AG04449 (cell line): ENCODE results near the gene TMEM45A.
"Not testable (repeated sequence)": the region's sequence is repeated elsewhere in the genome, so short reads cannot be mapped to it uniquely, and the experiment has no call there.

ENCODE experiments used
- CTCF ChIA-PET: fragments of 350-600 bp; formaldehyde crosslinking; extraction: SDS; loops from one replicate; lab custom pipeline; 2021; ENCODE audit warnings: antibody characterized with exemption; lab: Yijun Ruan, JAX
- POLR2A ChIA-PET: fragments of 400-600, 350-600 bp; formaldehyde crosslinking; extraction: SDS; loops from one replicate; lab custom pipeline; 2020; ENCODE audit warnings: antibody characterized with exemption, inconsistent platforms; lab: Yijun Ruan, JAX
- DNase-seq: peaks from one replicate; pipeline ENCODE4 v3.0.0-alpha.2; 2010; ENCODE audit warnings: low read depth, low spot score
- H3K4me3 ChIP-seq: 2 replicates; pipeline ENCODE4 v1.5.1; 2011; ENCODE audit warnings: low read depth, mild to moderate bottlenecking, control low read depth, low read length
- TF ChIP-seq, protein P1 (sequence below): IDR thresholded peaks from one replicate; pipeline ENCODE4 v1.5.1; 2011; ENCODE audit warnings: mild to moderate bottlenecking, moderate library complexity, low read length, control low read depth, inconsistent platforms; ENCODE audit not compliant: insufficient read depth; ENCODE audit errors: missing control alignments

Gene TMEM45A

DNA sequence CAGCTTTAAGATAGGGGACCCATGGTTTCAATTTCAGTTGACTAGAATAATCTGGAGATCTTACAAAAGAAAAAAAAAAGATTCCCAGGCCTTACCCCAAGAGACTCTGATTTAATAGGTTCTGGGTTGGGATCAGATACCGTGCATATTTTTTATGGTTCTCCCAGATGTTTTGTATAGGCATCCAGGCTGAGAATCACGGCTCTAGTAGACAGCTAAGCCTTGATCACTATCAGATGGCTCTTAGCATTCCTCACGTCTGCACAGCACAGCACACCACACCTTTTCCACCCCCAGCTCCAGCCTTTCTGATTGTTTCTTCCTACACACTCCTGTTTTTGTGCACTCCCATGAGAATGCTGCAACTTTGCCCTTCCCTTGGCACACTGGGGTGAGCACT, 40.8 kb downstream of the TMEM45A start:
- ChIA-PET CTCF (interaction anchor here (1.1 to 2.4 kb wide), 2 partner anchors 9 to 70 kb away, joined by 5 to 9 read pairs; no protein-coding TSS in a partner anchor), POLR2A (interaction anchor here (0.9 to 1.4 kb wide), 2 partner anchors 15 to 17 kb away, joined by 3 to 4 read pairs; no protein-coding TSS in a partner anchor)
- no peak overlapping the region for H3K4me3 ChIP-seq
- TF ChIP-seq, protein P1, sequence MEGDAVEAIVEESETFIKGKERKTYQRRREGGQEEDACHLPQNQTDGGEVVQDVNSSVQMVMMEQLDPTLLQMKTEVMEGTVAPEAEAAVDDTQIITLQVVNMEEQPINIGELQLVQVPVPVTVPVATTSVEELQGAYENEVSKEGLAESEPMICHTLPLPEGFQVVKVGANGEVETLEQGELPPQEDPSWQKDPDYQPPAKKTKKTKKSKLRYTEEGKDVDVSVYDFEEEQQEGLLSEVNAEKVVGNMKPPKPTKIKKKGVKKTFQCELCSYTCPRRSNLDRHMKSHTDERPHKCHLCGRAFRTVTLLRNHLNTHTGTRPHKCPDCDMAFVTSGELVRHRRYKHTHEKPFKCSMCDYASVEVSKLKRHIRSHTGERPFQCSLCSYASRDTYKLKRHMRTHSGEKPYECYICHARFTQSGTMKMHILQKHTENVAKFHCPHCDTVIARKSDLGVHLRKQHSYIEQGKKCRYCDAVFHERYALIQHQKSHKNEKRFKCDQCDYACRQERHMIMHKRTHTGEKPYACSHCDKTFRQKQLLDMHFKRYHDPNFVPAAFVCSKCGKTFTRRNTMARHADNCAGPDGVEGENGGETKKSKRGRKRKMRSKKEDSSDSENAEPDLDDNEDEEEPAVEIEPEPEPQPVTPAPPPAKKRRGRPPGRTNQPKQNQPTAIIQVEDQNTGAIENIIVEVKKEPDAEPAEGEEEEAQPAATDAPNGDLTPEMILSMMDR: no peak
- peak; percentile 49 for DNase-seq

- POLR2A ChIA-PET: interaction anchor here (0.9 kb wide), 1 partner anchor 43 kb away, joined by 3 read pairs; the partner anchor contains the start of gene TMEM45A
- no peak overlapping the region for H3K4me3 ChIP-seq
- CTCF ChIA-PET: interaction anchor here (1.6 to 1.9 kb wide), 2 partner anchors 54 to 73 kb away, joined by 4 read pairs; no protein-coding TSS in a partner anchor
- TF ChIP-seq, protein P1: no peak
- no peak for DNase-seq
Observed at GRCh38 chr3:100535610-100535943, 43.2 kb downstream of the TMEM45A start.

DNA sequence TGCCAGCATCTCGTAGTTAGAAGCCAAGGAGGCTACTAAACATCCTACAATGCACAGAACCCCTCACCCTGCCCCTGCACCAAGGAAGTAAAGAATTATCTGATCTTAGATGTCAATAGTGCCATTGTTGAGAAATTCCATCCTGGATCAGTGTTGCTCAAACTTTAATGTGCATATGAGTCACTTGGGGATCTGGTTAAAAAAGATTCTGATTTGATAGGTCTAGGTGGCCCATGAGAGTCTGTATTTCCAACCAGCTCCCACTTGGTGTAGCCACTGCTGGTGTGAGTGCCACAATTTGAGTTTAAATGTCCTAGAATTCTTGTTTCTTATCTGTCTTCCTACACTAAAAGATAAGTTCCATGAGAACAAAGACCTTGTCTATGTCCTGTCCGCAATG, 43.7 kb downstream of the TMEM45A start:
- ChIA-PET CTCF (no interaction called here), POLR2A (no interaction called here)
- DNase-seq: no peak
- no peak overlapping the region for H3K4me3 ChIP-seq
- TF ChIP-seq, protein P1: no peak

DNA sequence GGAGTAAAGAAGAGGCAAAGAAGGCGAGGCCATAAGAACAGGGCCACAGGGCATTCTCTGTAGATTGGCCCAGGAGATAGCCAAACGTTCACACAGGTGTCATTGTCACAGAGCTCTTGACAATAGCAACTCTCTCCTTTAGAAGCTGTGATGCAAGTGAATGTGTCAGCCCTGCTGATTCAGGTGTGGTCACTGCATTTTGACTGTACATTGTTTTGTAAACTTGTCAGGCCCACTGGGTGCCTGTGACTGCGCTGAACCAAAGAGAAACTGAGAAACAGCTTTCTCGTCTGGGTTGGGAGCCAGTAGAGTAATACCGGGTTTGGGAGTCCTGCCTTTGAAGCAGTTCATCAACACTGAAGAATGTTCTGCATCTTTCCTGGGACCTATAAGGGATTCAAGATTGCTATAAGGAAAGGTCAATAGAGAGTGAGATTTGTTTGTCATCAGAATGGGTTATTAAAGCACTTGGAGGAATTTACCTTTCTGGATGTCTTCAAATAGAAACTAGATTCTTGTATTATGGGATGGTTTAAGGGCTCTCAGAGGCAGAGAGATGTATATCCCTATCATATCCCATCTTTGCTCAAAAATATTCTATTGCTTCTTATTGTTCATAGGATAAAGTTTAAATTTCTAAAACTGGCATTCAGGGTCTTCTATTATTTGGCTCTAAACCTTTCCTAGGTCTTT, 45.4 kb downstream of the TMEM45A start:
- POLR2A ChIA-PET: no interaction called here
- no peak overlapping the region for H3K4me3 ChIP-seq
- CTCF ChIA-PET: no interaction called here
- no peak for DNase-seq
- TF ChIP-seq, protein P1: no peak

- TF ChIP-seq, protein P1: no peak
- H3K4me3 ChIP-seq: no peak overlapping the region
- ChIA-PET CTCF (no interaction called here), POLR2A (no interaction called here)
- DNase-seq: no peak
Observed at GRCh38 chr3:100538339-100538706, 45.9 kb downstream of the TMEM45A start.

DNA sequence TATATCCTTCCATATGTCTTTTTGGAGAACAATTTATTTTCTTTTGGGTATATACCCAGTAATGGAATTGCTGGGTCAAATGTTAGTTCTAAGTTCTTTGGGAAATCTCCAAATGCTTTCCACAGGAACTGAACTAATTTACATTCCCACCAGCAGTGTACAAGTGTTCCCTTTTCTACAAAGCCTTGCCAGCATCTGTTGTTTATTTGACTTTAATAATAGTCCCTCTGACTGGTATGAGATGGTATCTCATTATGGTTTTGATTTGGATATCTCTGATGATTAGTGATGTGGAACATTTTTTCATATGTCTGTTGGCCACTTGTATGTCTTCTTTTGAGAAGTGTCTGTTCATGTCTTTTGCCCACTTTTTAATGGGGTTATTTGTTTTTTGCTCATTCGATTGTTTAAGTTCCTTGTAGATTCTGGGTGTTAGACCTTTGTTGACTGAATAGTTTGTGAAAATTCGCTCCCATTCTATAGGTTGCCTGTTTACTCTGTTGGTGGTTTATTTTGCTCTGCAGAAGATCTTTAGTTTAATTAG, 48.4 kb downstream of the TMEM45A start:
- POLR2A ChIA-PET: no interaction called here
- DNase-seq: no peak
- CTCF ChIA-PET: no interaction called here
- TF ChIP-seq, protein P1: no peak
- H3K4me3 ChIP-seq: no peak overlapping the region

DNA sequence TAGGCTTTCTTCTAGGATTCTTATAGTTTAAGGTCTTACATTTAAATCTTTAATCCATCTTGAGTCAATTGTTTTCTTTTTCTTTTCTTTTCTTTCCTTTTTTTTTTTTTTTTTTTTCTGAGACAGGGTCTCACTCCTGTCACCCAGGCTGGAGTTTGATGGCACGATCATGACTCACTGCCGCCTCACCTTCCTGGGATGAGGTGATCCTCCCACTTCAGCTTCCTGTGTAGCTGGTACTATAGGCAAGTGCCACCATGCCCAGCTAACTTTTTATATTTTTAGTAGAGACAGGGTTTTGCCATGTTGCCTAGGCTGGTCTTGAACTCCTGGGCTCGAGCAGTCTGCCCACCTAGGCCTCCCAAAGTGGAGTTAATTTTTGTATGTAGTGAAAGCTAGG, 49.0 kb downstream of the TMEM45A start:
- POLR2A ChIA-PET, DNase-seq: not testable (repeated sequence)

More for the DNA sequence above, 49.0 kb downstream of the TMEM45A start:
- H3K4me3 ChIP-seq, CTCF ChIA-PET: not testable (repeated sequence)
